AML-193 (cell line): Measurements from ENCODE around the gene GLA.
A peak's percentile ranks its signal among the peaks of the same experiment; 100 is the strongest.

Source experiments
- DNase-seq, 2 experiments: peaks; one replicate each; lab custom pipeline; 2025; lab: John Stamatoyannopoulos, UW

Gene GLA

GRCh38 chrX:101397779-101398178, 9.9 kb downstream of the GLA start:
- DNase-seq, result no peak

GRCh38 chrX:101395789-101396188, 11.9 kb downstream of the GLA start:
- peak; percentile 71 to 72 for DNase-seq

- no peak for DNase-seq
These were observed 13.4 kb downstream of the GLA start for GRCh38 chrX:101394372-101394771.

GRCh38 chrX:101393530-101394305, 14.0 kb downstream of the GLA start:
- no peak for DNase-seq

- DNase-seq, result no peak
These were observed 15.9 kb downstream of the GLA start for GRCh38 chrX:101391831-101392230.

- DNase-seq, result peak; percentile 73 to 80
These were observed 16.8 kb downstream of the GLA start, which contains the start of gene RPL36A for GRCh38 chrX:101390664-101391525. Gene RPL36A (plus strand): TSS chrX:101391011. CDS start chrX:101391044, 33 bp downstream.

GRCh38 chrX:101388604-101389003, 19.1 kb downstream of the GLA start:
- no peak for DNase-seq

GRCh38 chrX:101386542-101386885, 21.2 kb downstream of the GLA start:
- DNase-seq, result no peak

GRCh38 chrX:101385795-101386541, 21.8 kb downstream of the GLA start, which contains the start of gene BTK:
Gene BTK (minus strand): TSS chrX:101386191. CDS start chrX:101375284, 10,907 bp downstream.
- DNase-seq, result peak; percentile 69 to 74

- no peak for DNase-seq
These were observed 22.6 kb downstream of the GLA start for GRCh38 chrX:101385026-101385684.

GRCh38 chrX:101383679-101384205, 24.0 kb downstream of the GLA start:
- no peak for DNase-seq

- DNase-seq, result peak in 1 of 2 experiments; percentile 16
These were observed 30.2 kb downstream of the GLA start for GRCh38 chrX:101377547-101377946.

GRCh38 chrX:101370888-101371504, 36.7 kb downstream of the GLA start:
- no peak for DNase-seq

GRCh38 chrX:101369687-101370086, 38.0 kb downstream of the GLA start:
- DNase-seq, result no peak

GRCh38 chrX:101368800-101369199, 38.9 kb downstream of the GLA start:
- no peak for DNase-seq

- DNase-seq, result no peak
These were observed 42.4 kb downstream of the GLA start for GRCh38 chrX:101365301-101365795.

- DNase-seq, result no peak
These were observed 45.0 kb downstream of the GLA start for GRCh38 chrX:101362757-101363156.

- no peak for DNase-seq
These were observed 45.6 kb downstream of the GLA start for GRCh38 chrX:101362116-101362515.

- DNase-seq, result no peak
These were observed 47.3 kb downstream of the GLA start for GRCh38 chrX:101360390-101360789.

- DNase-seq, result no peak
These were observed 47.8 kb downstream of the GLA start for GRCh38 chrX:101359966-101360365.
